GM12878 (cell line): ENCODE data around the gene FANCB. TPM values are rescaled to one million over a fixed set of nuclear protein-coding genes. Genes with fewer than 3 reads are reported as not detected.

ENCODE experiments used
- ATAC-seq: fragments of 200-7000 bp; cut with Tn5 transposase; 3 replicates; pipeline ENCODE4 v1.9.1; 2020; ENCODE audit warnings: mild to moderate bottlenecking, moderate library complexity
- BruUV-seq: library from RNA; stranded (reverse); fragments of 400-500 nt; replicated peaks from 2 replicates; lab custom pipeline; 2021; lab: Mats Ljungman, UMichigan
- CTCF ChIA-PET: fragments of 300-600 bp; sonication (Branson Sonifier 250); formaldehyde crosslinking; extraction: SDS; loops from one replicate; lab custom pipeline; 2021; ENCODE audit warnings: inconsistent platforms; lab: Yijun Ruan, JAX
- POLR2A ChIA-PET: fragments of 350-600 bp; formaldehyde crosslinking; extraction: SDS; loops from one replicate; lab custom pipeline; 2021; ENCODE audit warnings: inconsistent platforms; lab: Charles Lee
- RAD21 ChIA-PET: fragments of 300-600 bp; sonication (Branson Sonifier 250); formaldehyde crosslinking; loops from one replicate; lab custom pipeline; 2023; ENCODE audit warnings: antibody characterized with exemption; ENCODE audit not compliant: unreplicated experiment; lab: Charles Lee
- SMC1A ChIA-PET: fragments of 300-600 bp; sonication (Branson Sonifier 250); formaldehyde crosslinking; loops from one replicate; lab custom pipeline; 2023; ENCODE audit not compliant: unreplicated experiment, uncharacterized antibody; lab: Charles Lee
- DNase-seq: peaks from one replicate; pipeline ENCODE4 v3.0.0-alpha.2; 2011; ENCODE audit warnings: low read depth, low spot score
- FAIRE-seq: peaks from 3 replicates; lab custom pipeline; 2011; peaks lifted over from hg19 to GRCh38; lab: Jason Lieb, UNC
- H2AFZ ChIP-seq: 2 replicates; pipeline ENCODE4 v1.6.0; 2011; ENCODE audit warnings: low read depth, low read length, control low read depth; ENCODE audit not compliant: control insufficient read depth
- H3K27ac ChIP-seq: 2 replicates; pipeline ENCODE4 v1.5.1; 2011; ENCODE audit warnings: control low read depth; ENCODE audit not compliant: control insufficient read depth, insufficient read depth
- H3K27me3 ChIP-seq, 2 experiments: replicated peaks in 1 of 2; 2 replicates each; pipeline versions ENCODE4 v1.6.0 to v1.6.1; 2011; ENCODE audit warnings: low read length in 1 of 2; ENCODE audit not compliant: control insufficient read depth in 2 of 2, insufficient read depth in 2 of 2
- H3K36me3 ChIP-seq, 2 experiments: 2 replicates each; pipeline ENCODE4 v1.5.1; 2011; ENCODE audit warnings: low read length in 1 of 2; ENCODE audit not compliant: control insufficient read depth in 2 of 2, insufficient read depth in 2 of 2
- H3K4me1 ChIP-seq: 2 replicates; pipeline ENCODE4 v1.6.1; 2011; ENCODE audit warnings: mild to moderate bottlenecking, low read length, moderate library complexity, mixed read lengths; ENCODE audit not compliant: control insufficient read depth, insufficient read depth
- H3K4me2 ChIP-seq: 2 replicates; pipeline ENCODE4 v1.6.0; 2011; ENCODE audit warnings: control low read depth; ENCODE audit not compliant: control insufficient read depth, insufficient read depth
- H3K4me3 ChIP-seq: fragments of 200-600 bp; sonication (generic); 2 replicates; pipeline ENCODE4 v1.5.1; 2016
- H3K79me2 ChIP-seq: 2 replicates; pipeline ENCODE4 v1.6.0; 2011; ENCODE audit warnings: low read length; ENCODE audit not compliant: control insufficient read depth, insufficient read depth
- H3K9ac ChIP-seq: 2 replicates; pipeline ENCODE4 v1.8.0; 2011; ENCODE audit warnings: low read length, control low read depth, mixed read lengths; ENCODE audit not compliant: control insufficient read depth, insufficient read depth
- H3K9me3 ChIP-seq: replicated peaks from 3 replicates; pipeline ENCODE4 v1.5.1; 2011; ENCODE audit warnings: mild to moderate bottlenecking, low read length; ENCODE audit not compliant: control insufficient read depth, insufficient read depth
- H4K20me1 ChIP-seq: 2 replicates; pipeline ENCODE4 v1.6.0; 2011; ENCODE audit not compliant: control insufficient read depth, insufficient read depth
- BACH1 ChIP-seq: fragments of 450-650 bp; IDR thresholded peaks from 2 replicates; pipeline ENCODE4 v1.6.1; 2017; ENCODE audit warnings: mild to moderate bottlenecking, borderline replicate concordance
- NRF1 ChIP-seq: conservative IDR thresholded peaks from 2 replicates; pipeline ENCODE4 v1.6.1; 2011; ENCODE audit warnings: mild to moderate bottlenecking, low read depth, low read length, improper control_type of control experiment
- PAX5 ChIP-seq: IDR thresholded peaks from 2 replicates; pipeline ENCODE4 v1.6.1; 2011; ENCODE audit warnings: low read depth, low read length, borderline replicate concordance
- POLR2AphosphoS2 ChIP-seq: IDR thresholded peaks from 2 replicates; pipeline ENCODE4 v1.6.1; 2011; ENCODE audit warnings: low read depth, mild to moderate bottlenecking, low read length, improper control_type of control experiment, moderate library complexity
- RAD21 ChIP-seq: IDR thresholded peaks from 2 replicates; pipeline ENCODE4 v1.6.1; 2011; ENCODE audit warnings: mild to moderate bottlenecking, low read depth, low read length, moderate library complexity; ENCODE audit not compliant: insufficient read depth
- SIN3A ChIP-seq: IDR thresholded peaks from 2 replicates; pipeline ENCODE4 v1.6.1; 2012; ENCODE audit warnings: low read depth, low read length, improper control_type of control experiment
- SIX5 ChIP-seq: IDR thresholded peaks from 2 replicates; pipeline ENCODE4 v1.6.1; 2011; ENCODE audit warnings: mild to moderate bottlenecking, low read depth, low read length, moderate library complexity; ENCODE audit not compliant: severe bottlenecking
- YBX1 ChIP-seq: fragments of 450-650 bp; IDR thresholded peaks from 2 replicates; pipeline ENCODE4 v1.6.1; 2016; ENCODE audit warnings: antibody characterized with exemption
- WGBS: methylation state at CpG from one replicate; pipeline ENCODE4 v1.1.6; 2016; ENCODE audit warnings: low lambda C conversion rate; ENCODE audit not compliant: insufficient replicate concordance, insufficient coverage; ENCODE audit errors: missing lambda C conversion rate; 5-methylcytosine and 5-hydroxymethylcytosine counted together
- in situ Hi-C: fragments of 300-500 bp; cut with MboI; formaldehyde crosslinking; loops from 9 replicates; pipeline ENCODE4 v1.14.3; 2018; ENCODE audit warnings: mixed read lengths
- intact Hi-C: fragments of 100-400 bp; cut with micrococcal nuclease; formaldehyde crosslinking; loops from one replicate; pipeline ENCODE4 v1.14.2; 2022; ENCODE audit not compliant: unreplicated experiment
- polyA plus RNA-seq, 11 experiments: library from polyadenylated mRNA; depleted of rRNA in 4 of 11; unstranded in 6 of 11; stranded (reverse) in 5 of 11; fragments of >200 nt; fragmentation: Nextera tagmentation in 4 of 11; fragmentation: Illumina TruSeq in 1 of 11; extraction: Ambion mirVana in 4 of 11; extraction: Trizol in 1 of 11; gene quantifications; 1 replicate in 1 of 11; 2 replicates in 10 of 11; pipeline versions ENCODE4 v1.2.1 to v1.2.3, GENCODE V29; 2011 to 2016; ENCODE audit warnings: inconsistent platforms in 2 of 11, missing spikeins in 2 of 11, low read depth in 1 of 11
- total RNA-seq, 4 experiments: library from RNA; depleted of rRNA in 3 of 4; stranded (reverse); fragments of >200 nt in 3 of 4; fragmentation: Illumina TruSeq in 1 of 4; extraction: Trizol in 1 of 4; gene quantifications; 2 replicates each; pipeline versions ENCODE4 v1.2.1 to v1.2.3, GENCODE V29; 2013 to 2021
- TF ChIP-seq, protein P1 (sequence below): fragments of 450-650 bp; formaldehyde crosslinking; IDR thresholded peaks from 2 replicates; pipeline ENCODE4 v1.5.0; 2022; ENCODE audit warnings: mild to moderate bottlenecking, missing genetic modification characterization

Gene FANCB
- total and polyA plus RNA-seq, 10 of the 15 experiments (the other 5 are each of a cell fraction or from before 2014, with no cell fraction given), result 3.0 to 14.6 (median 8.4) TPM

DNA sequence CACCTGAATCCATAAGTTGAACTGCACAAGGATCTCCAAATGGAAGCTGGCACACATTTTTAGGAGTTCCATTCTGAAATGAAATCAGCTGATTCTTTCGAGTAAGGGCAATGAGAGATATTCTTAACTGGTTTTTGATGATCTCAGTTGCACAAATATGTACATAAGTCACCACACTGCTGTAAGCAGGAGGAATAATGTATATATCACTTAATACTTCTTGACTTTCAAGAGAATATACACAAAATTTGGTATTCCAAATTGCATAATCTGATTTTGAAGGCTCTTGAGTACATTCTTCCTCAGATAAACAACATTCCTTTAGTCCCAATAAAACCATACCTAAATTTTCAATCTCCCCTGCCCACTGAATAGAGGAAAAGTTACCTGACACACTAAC is 8.2 kb downstream of the FANCB start:
- SMC1A ChIA-PET, result interaction anchor here (0.6 to 0.8 kb wide), 2 partner anchors 48 to 544 kb away, joined by 3 read pairs; no protein-coding TSS in a partner anchor
- Histone ChIP-seq H3K4me3 (no peak overlapping the region), H3K79me2 (peaks cover 4% of the 10 kb centered on the region), H2AFZ (no peak overlapping the region), H3K9me3 (peaks cover 4% of the 10 kb centered on the region; the same call in 2 of the 3 replicates), H3K27me3 (no peaks in the 10 kb centered on the region), H3K36me3 (no peaks in the 10 kb centered on the region), H3K9ac (no peak overlapping the region), H4K20me1 (no peaks in the 10 kb centered on the region), H3K4me2 (no peak overlapping the region), H3K27ac (no peak overlapping the region), H3K4me1 (no peaks in the 10 kb centered on the region)
- ATAC-seq, result no peak
- CTCF ChIA-PET, result no interaction called here
- RAD21 ChIA-PET, result no interaction called here
- FAIRE-seq, result no peak
- WGBS, result 50% methylated on average over 1 of the region's 1 CpG
- BruUV-seq, result no TSS peak
- in situ Hi-C loops, result no loop called here
- POLR2A ChIA-PET, result no interaction called here
- TF ChIP-seq SIN3A, result no peak
- no peak for TF ChIP-seq PAX5
- TF ChIP-seq, protein P1, sequence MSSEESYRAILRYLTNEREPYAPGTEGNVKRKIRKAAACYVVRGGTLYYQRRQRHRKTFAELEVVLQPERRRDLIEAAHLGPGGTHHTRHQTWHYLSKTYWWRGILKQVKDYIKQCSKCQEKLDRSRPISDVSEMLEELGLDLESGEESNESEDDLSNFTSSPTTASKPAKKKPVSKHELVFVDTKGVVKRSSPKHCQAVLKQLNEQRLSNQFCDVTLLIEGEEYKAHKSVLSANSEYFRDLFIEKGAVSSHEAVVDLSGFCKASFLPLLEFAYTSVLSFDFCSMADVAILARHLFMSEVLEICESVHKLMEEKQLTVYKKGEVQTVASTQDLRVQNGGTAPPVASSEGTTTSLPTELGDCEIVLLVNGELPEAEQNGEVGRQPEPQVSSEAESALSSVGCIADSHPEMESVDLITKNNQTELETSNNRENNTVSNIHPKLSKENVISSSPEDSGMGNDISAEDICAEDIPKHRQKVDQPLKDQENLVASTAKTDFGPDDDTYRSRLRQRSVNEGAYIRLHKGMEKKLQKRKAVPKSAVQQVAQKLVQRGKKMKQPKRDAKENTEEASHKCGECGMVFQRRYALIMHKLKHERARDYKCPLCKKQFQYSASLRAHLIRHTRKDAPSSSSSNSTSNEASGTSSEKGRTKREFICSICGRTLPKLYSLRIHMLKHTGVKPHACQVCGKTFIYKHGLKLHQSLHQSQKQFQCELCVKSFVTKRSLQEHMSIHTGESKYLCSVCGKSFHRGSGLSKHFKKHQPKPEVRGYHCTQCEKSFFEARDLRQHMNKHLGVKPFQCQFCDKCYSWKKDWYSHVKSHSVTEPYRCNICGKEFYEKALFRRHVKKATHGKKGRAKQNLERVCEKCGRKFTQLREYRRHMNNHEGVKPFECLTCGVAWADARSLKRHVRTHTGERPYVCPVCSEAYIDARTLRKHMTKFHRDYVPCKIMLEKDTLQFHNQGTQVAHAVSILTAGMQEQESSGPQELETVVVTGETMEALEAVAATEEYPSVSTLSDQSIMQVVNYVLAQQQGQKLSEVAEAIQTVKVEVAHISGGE, result no peak
- TF ChIP-seq BACH1, result no peak
- TF ChIP-seq POLR2AphosphoS2, result no peak
- TF ChIP-seq SIX5, result no peak
- TF ChIP-seq YBX1, result no peak
- no peak for TF ChIP-seq RAD21
- no peak for TF ChIP-seq NRF1
- intact Hi-C loops, result no loop called here
- DNase-seq, result no peak
